ENCODE measurements around the gene MAP7D2.

Gene MAP7D2

DNA sequence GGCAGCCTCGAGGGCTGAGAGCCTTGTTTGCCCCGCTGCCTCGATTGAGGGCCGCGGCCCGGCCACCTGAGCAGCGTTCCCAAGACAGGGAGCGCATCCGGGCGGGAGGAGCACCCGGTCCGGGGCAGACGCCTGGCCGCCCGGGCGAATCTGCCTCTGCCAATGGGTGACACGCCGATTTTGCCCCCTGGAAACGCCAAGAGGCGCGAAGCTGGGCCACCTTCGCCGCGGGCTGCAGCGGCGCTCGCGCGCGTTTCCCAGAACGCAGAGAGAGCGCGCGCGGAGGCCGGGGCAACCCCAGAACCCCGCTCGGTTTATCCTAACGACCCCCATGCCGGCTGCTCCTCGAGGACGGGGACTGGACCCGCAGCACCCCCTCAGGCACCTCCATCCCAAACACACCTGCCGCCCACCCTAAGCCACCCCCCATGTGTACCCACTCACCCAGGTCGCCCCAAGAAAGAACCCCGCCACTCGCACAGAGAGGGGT lies 575 bp downstream of the MAP7D2 start:
- TF ChIP-seq, protein P1, sequence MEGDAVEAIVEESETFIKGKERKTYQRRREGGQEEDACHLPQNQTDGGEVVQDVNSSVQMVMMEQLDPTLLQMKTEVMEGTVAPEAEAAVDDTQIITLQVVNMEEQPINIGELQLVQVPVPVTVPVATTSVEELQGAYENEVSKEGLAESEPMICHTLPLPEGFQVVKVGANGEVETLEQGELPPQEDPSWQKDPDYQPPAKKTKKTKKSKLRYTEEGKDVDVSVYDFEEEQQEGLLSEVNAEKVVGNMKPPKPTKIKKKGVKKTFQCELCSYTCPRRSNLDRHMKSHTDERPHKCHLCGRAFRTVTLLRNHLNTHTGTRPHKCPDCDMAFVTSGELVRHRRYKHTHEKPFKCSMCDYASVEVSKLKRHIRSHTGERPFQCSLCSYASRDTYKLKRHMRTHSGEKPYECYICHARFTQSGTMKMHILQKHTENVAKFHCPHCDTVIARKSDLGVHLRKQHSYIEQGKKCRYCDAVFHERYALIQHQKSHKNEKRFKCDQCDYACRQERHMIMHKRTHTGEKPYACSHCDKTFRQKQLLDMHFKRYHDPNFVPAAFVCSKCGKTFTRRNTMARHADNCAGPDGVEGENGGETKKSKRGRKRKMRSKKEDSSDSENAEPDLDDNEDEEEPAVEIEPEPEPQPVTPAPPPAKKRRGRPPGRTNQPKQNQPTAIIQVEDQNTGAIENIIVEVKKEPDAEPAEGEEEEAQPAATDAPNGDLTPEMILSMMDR (conservative IDR thresholded peaks at IDR 0.05; ENCODE audit: low read length), result no peak
- no peak for DNase-seq (ENCODE audit: low read depth)
- H3K4me3 ChIP-seq (ENCODE audit: low read length), result peak overlapping the region; percentile 36

DNA sequence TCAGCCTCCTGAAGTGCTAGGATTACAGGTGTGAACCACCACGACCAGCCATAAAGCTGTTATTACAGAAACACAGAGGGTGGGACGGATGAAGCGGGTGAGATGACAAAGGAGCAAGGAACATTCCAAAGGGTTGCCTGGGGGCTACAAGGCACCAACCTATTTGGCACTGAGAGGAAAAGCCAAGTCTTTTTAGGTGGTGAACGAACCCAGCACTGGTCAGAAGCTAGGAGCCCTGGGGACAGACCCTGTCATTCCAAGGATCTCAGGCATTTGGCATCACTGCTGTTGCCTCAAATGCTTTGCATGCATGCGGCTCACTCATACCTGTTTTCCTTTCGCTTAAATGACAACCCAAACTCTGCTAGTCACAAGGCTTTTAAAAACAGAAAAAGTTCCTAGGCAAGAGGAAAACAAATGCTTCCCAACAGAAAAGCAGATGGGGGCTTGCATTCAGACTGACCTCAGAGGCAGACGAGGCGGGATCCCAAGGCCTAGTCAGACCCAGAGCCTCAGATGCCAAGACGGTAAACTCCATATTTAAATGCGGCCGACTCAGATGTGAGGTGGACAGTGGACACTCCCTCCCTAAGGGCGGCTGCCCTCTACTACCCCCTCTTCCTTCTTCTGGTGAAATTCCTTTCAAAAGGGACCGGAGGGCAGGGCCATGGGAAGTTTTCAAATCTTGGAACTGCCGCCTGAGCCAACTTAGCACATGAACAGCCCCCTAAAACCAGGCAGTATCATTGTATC lies 4.5 kb downstream of the MAP7D2 start:
- no peak overlapping the region for H3K4me3 ChIP-seq (ENCODE audit: low read length)
- TF ChIP-seq, protein P1 (conservative IDR thresholded peaks at IDR 0.05; ENCODE audit: low read length), result no peak
- DNase-seq (ENCODE audit: low read depth), result no peak

DNA sequence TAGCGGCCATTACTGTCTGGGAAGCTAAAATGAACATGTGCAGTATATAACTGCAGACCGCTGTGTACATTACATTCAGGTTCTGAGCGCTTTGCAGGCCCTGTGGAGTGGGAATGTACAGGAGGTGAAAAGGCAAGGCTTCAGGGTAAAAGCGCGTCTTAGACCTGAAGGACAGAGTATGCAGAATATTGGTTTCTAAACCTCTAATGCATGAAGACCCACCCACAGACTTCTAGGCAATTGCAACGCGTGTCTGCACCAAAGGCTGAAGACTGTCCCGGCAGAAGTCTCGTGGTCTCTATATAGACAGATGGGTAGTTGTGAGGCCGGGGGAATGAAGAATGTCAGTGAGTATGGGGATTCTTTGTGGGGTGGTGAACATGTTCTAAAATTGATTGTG lies 5.4 kb downstream of the MAP7D2 start:
- TF ChIP-seq, protein P1 (conservative IDR thresholded peaks at IDR 0.05; ENCODE audit: low read length), result no peak
- H3K4me3 ChIP-seq (ENCODE audit: low read length), result no peak overlapping the region
- DNase-seq (ENCODE audit: low read depth), result no peak

DNA sequence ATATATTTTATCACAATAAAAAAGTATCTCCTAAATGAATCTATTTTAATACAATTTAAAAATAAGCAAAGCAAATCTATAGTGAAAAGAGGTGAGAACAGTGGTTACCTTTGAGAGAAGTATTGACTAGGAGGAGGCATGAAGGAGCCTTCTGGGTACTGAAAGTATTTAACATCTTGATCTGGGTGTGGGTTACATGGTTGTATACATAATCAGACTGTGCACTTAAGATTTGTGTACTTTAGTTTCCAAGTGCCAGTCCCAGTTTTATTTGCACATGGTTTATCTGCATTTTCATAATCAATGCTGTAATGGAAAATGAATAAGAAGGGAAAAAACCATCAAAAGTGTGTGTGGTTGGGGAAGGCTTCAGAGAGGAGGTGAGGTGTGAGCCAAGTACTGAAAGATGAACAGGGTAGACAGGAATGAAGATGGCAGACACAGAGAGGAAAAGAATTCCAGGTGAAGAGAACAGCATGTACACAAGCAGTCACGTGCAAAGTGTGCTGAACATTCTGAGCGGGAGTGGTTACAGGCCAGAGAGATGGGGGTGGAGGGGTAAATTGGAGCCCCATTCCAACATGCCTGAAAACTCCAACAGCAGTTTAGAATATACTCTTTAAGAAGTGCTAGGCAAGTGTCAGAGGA lies 14.6 kb downstream of the MAP7D2 start:
- TF ChIP-seq, protein P1 (conservative IDR thresholded peaks at IDR 0.05; ENCODE audit: low read length), result no peak
- no peak overlapping the region for H3K4me3 ChIP-seq (ENCODE audit: low read length)
- DNase-seq (ENCODE audit: low read depth), result no peak

DNA sequence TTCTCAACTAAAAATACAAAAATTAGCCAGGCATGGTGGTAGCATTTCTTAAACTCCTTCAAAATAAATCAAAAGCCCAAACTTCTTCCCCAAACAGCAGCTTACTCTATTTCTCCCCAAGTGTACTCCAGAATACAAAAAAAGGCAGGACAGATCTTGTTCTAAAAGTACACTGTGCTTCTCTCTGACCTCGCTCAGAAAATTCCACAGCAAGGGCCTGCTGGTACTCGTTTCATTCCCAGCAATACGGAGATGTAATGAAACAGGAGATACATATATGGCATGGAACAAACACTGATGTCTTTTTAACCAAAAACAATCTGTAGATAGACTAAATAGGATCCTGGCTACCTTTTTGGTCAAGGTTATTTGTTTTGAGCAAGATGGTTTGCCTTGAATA lies 25.2 kb downstream of the MAP7D2 start:
- no peak for DNase-seq (ENCODE audit: low read depth)
- TF ChIP-seq, protein P1 (conservative IDR thresholded peaks at IDR 0.05; ENCODE audit: low read length), result no peak
- H3K4me3 ChIP-seq (ENCODE audit: low read length), result no peak overlapping the region

DNA sequence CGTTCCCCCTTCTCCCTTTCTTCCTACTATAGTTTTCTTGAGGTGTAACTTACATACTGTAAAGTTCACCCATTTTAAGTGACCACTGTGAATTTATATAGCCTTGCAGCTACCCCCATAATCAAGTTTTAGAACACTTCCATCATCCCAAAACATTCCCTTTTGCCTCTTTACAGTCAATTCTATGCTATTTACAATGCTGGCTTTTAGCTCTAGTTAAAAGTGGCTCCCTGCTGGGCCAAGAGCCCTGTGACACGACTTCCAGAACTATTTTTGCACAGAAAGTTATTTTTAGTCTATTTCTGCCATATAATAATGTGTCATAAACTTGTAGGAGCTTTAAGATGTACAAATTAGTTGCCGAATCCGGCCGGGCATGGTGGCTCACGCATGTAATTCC lies 26.9 kb downstream of the MAP7D2 start:
- DNase-seq (ENCODE audit: low read depth), result no peak
- H3K4me3 ChIP-seq (ENCODE audit: low read length), result no peak overlapping the region
- TF ChIP-seq, protein P1 (conservative IDR thresholded peaks at IDR 0.05; ENCODE audit: low read length), result no peak

DNA sequence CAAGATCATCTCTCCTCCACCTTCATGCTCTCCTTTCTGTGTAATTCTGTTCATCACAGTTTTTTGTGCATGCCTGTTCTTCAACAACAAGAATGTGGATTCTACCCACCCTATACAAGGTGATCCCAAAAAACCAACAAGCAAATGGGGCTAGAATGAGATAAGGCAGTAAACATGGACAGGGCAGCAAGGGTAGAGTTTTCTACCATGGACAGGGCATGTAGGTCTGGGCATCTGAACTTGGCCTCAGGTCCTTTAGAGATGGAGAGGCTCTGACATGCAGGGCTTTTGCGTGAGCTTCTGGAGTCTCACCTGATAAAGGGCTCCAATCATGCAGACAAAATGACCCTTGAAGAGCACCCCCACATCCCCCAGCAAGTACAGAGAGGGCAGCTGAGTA lies 36.4 kb downstream of the MAP7D2 start:
- no peak overlapping the region for H3K4me3 ChIP-seq (ENCODE audit: low read length)
- no peak for DNase-seq (ENCODE audit: low read depth)
- TF ChIP-seq, protein P1 (conservative IDR thresholded peaks at IDR 0.05; ENCODE audit: low read length), result no peak

Measured in AG10803 (cell line).